ENCODE results near the gene CRYBA4.

CRYBA4 gene

GRCh38 chr22:26660356-26660755, 38.6 kb downstream of the CRYBA4 start:
- Histone ChIP-seq H3K9ac (ENCODE audit: low read length) (no peak overlapping the region), H3K27ac (ENCODE audit: low read depth, low read length) (no peak overlapping the region), H3K4me1 (ENCODE audit: control insufficient read depth, insufficient read depth, low read length) (peaks cover 4% of the 10 kb centered on the region), H3K27me3 (ENCODE audit: control insufficient read depth, insufficient read depth, low read length) (peaks cover 12% of the 10 kb centered on the region), H3K4me3 (ENCODE audit: low read length) (no peak overlapping the region), H3K36me3 (ENCODE audit: control insufficient read depth, insufficient read depth, low read length) (no peaks in the 10 kb centered on the region)

- Histone ChIP-seq H3K4me1 (ENCODE audit: control insufficient read depth, insufficient read depth, low read length) (peaks cover 4% of the 10 kb centered on the region), H3K27me3 (ENCODE audit: control insufficient read depth, insufficient read depth, low read length) (peaks cover 10% of the 10 kb centered on the region), H3K9ac (ENCODE audit: low read length) (no peak overlapping the region), H3K4me3 (ENCODE audit: low read length) (no peak overlapping the region), H3K36me3 (ENCODE audit: control insufficient read depth, insufficient read depth, low read length) (no peaks in the 10 kb centered on the region), H3K27ac (ENCODE audit: low read depth, low read length) (no peak overlapping the region)
Observed at GRCh38 chr22:26660961-26661578, 39.3 kb downstream of the CRYBA4 start.

GRCh38 chr22:26662160-26662559, 40.4 kb downstream of the CRYBA4 start:
- H3K36me3 ChIP-seq (ENCODE audit: control insufficient read depth, insufficient read depth, low read length), result no peaks in the 10 kb centered on the region
- no peak overlapping the region for H3K9ac ChIP-seq (ENCODE audit: low read length)
- H3K27ac ChIP-seq (ENCODE audit: low read depth, low read length), result no peak overlapping the region
- H3K4me1 ChIP-seq (ENCODE audit: control insufficient read depth, insufficient read depth, low read length), result peaks cover 4% of the 10 kb centered on the region
- H3K4me3 ChIP-seq (ENCODE audit: low read length), result no peak overlapping the region
- peaks cover 10% of the 10 kb centered on the region for H3K27me3 ChIP-seq (ENCODE audit: control insufficient read depth, insufficient read depth, low read length)

- Histone ChIP-seq H3K36me3 (ENCODE audit: control insufficient read depth, insufficient read depth, low read length) (no peaks in the 10 kb centered on the region), H3K27me3 (ENCODE audit: control insufficient read depth, insufficient read depth, low read length) (peaks cover 1% of the 10 kb centered on the region), H3K4me1 (ENCODE audit: control insufficient read depth, insufficient read depth, low read length) (no peaks in the 10 kb centered on the region), H3K4me3 (ENCODE audit: low read length) (no peak overlapping the region), H3K27ac (ENCODE audit: low read depth, low read length) (no peak overlapping the region), H3K9ac (ENCODE audit: low read length) (no peak overlapping the region)
Observed at GRCh38 chr22:26663374-26663923, 41.7 kb downstream of the CRYBA4 start.

GRCh38 chr22:26665813-26666231, 44.1 kb downstream of the CRYBA4 start:
- Histone ChIP-seq H3K36me3 (ENCODE audit: control insufficient read depth, insufficient read depth, low read length) (no peaks in the 10 kb centered on the region), H3K9ac (ENCODE audit: low read length) (no peak overlapping the region), H3K4me1 (ENCODE audit: control insufficient read depth, insufficient read depth, low read length) (no peaks in the 10 kb centered on the region), H3K27me3 (ENCODE audit: control insufficient read depth, insufficient read depth, low read length) (no peaks in the 10 kb centered on the region), H3K27ac (ENCODE audit: low read depth, low read length) (no peak overlapping the region), H3K4me3 (ENCODE audit: low read length) (no peak overlapping the region)

- H3K4me1 ChIP-seq (ENCODE audit: control insufficient read depth, insufficient read depth, low read length), result peaks cover under 1% of the 10 kb centered on the region
- no peaks in the 10 kb centered on the region for H3K27me3 ChIP-seq (ENCODE audit: control insufficient read depth, insufficient read depth, low read length)
- H3K36me3 ChIP-seq (ENCODE audit: control insufficient read depth, insufficient read depth, low read length), result no peaks in the 10 kb centered on the region
- H3K9ac ChIP-seq (ENCODE audit: low read length), result no peak overlapping the region
- no peak overlapping the region for H3K27ac ChIP-seq (ENCODE audit: low read depth, low read length)
- H3K4me3 ChIP-seq (ENCODE audit: low read length), result no peak overlapping the region
Observed at GRCh38 chr22:26667140-26667539, 45.4 kb downstream of the CRYBA4 start.

GRCh38 chr22:26669060-26669481, 47.3 kb downstream of the CRYBA4 start:
- Histone ChIP-seq H3K9ac (ENCODE audit: low read length) (no peak overlapping the region), H3K4me1 (ENCODE audit: control insufficient read depth, insufficient read depth, low read length) (peaks cover 9% of the 10 kb centered on the region), H3K4me3 (ENCODE audit: low read length) (no peak overlapping the region), H3K27ac (ENCODE audit: low read depth, low read length) (no peak overlapping the region), H3K27me3 (ENCODE audit: control insufficient read depth, insufficient read depth, low read length) (no peaks in the 10 kb centered on the region), H3K36me3 (ENCODE audit: control insufficient read depth, insufficient read depth, low read length) (no peaks in the 10 kb centered on the region)

- H3K4me3 ChIP-seq (ENCODE audit: low read length), result no peak overlapping the region
- H3K27ac ChIP-seq (ENCODE audit: low read depth, low read length), result no peak overlapping the region
- H3K4me1 ChIP-seq (ENCODE audit: control insufficient read depth, insufficient read depth, low read length), result peaks cover 9% of the 10 kb centered on the region
- no peaks in the 10 kb centered on the region for H3K27me3 ChIP-seq (ENCODE audit: control insufficient read depth, insufficient read depth, low read length)
- no peaks in the 10 kb centered on the region for H3K36me3 ChIP-seq (ENCODE audit: control insufficient read depth, insufficient read depth, low read length)
- no peak overlapping the region for H3K9ac ChIP-seq (ENCODE audit: low read length)
Observed at GRCh38 chr22:26670459-26670858, 48.7 kb downstream of the CRYBA4 start.

GRCh38 chr22:26671317-26672059, 49.7 kb downstream of the CRYBA4 start:
- Histone ChIP-seq H3K4me3 (ENCODE audit: low read length) (no peak overlapping the region), H3K27me3 (ENCODE audit: control insufficient read depth, insufficient read depth, low read length) (no peaks in the 10 kb centered on the region), H3K36me3 (ENCODE audit: control insufficient read depth, insufficient read depth, low read length) (no peaks in the 10 kb centered on the region), H3K9ac (ENCODE audit: low read length) (no peak overlapping the region), H3K27ac (ENCODE audit: low read depth, low read length) (no peak overlapping the region), H3K4me1 (ENCODE audit: control insufficient read depth, insufficient read depth, low read length) (peaks cover 9% of the 10 kb centered on the region)

GRCh38 chr22:26672060-26672471, 50.3 kb downstream of the CRYBA4 start:
- Histone ChIP-seq H3K4me1 (ENCODE audit: control insufficient read depth, insufficient read depth, low read length) (peaks cover 9% of the 10 kb centered on the region), H3K4me3 (ENCODE audit: low read length) (peak overlapping the region; percentile 93), H3K27ac (ENCODE audit: low read depth, low read length) (peak overlapping the region; percentile 88), H3K36me3 (ENCODE audit: control insufficient read depth, insufficient read depth, low read length) (no peaks in the 10 kb centered on the region), H3K27me3 (ENCODE audit: control insufficient read depth, insufficient read depth, low read length) (no peaks in the 10 kb centered on the region), H3K9ac (ENCODE audit: low read length) (peak overlapping the region; percentile 7)

GRCh38 chr22:26672590-26673468, 51.1 kb downstream of the CRYBA4 start:
- peak overlapping the region; percentile 88 for H3K27ac ChIP-seq (ENCODE audit: low read depth, low read length)
- H3K9ac ChIP-seq (ENCODE audit: low read length), result peak overlapping the region; percentile 85
- peak overlapping the region; percentile 93 for H3K4me3 ChIP-seq (ENCODE audit: low read length)
- H3K27me3 ChIP-seq (ENCODE audit: control insufficient read depth, insufficient read depth, low read length), result no peaks in the 10 kb centered on the region
- no peaks in the 10 kb centered on the region for H3K36me3 ChIP-seq (ENCODE audit: control insufficient read depth, insufficient read depth, low read length)
- H3K4me1 ChIP-seq (ENCODE audit: control insufficient read depth, insufficient read depth, low read length), result peaks cover 9% of the 10 kb centered on the region

- Histone ChIP-seq H3K27ac (ENCODE audit: low read depth, low read length) (peak overlapping the region; percentile 88), H3K27me3 (ENCODE audit: control insufficient read depth, insufficient read depth, low read length) (no peaks in the 10 kb centered on the region), H3K9ac (ENCODE audit: low read length) (peak overlapping the region; percentile 85), H3K36me3 (ENCODE audit: control insufficient read depth, insufficient read depth, low read length) (no peaks in the 10 kb centered on the region), H3K4me3 (ENCODE audit: low read length) (peak overlapping the region; percentile 93), H3K4me1 (ENCODE audit: control insufficient read depth, insufficient read depth, low read length) (peaks cover 9% of the 10 kb centered on the region)
Observed at GRCh38 chr22:26673486-26673885, 51.7 kb downstream of the CRYBA4 start.

All from rectal smooth muscle tissue (tissue), 1 donor.